ENCODE data around the gene LGALS3BP.
"Not testable (repeated sequence)": the region's sequence is repeated elsewhere in the genome, so short reads cannot be mapped to it uniquely, and the experiment has no call there.

Gene LGALS3BP

GRCh38 chr17:78946131-78946530 is 33.6 kb downstream of the LGALS3BP start:
- no peak for TF ChIP-seq CTCF (conservative IDR thresholded peaks at IDR 0.05)
- no peak overlapping the region for H3K27ac ChIP-seq

- not testable (repeated sequence) for H3K27ac ChIP-seq
Observed at GRCh38 chr17:78945455-78945854, 34.3 kb downstream of the LGALS3BP start.

GRCh38 chr17:78944956-78945355 is 34.8 kb downstream of the LGALS3BP start:
- no peak overlapping the region for H3K27ac ChIP-seq
- TF ChIP-seq CTCF (conservative IDR thresholded peaks at IDR 0.05): no peak

- no peak for TF ChIP-seq CTCF (conservative IDR thresholded peaks at IDR 0.05)
- H3K27ac ChIP-seq: no peak overlapping the region
Observed at GRCh38 chr17:78944026-78944425, 35.7 kb downstream of the LGALS3BP start.

GRCh38 chr17:78940708-78941107 is 39.0 kb downstream of the LGALS3BP start:
- H3K27ac ChIP-seq: no peak overlapping the region
- TF ChIP-seq CTCF (conservative IDR thresholded peaks at IDR 0.05): no peak

- TF ChIP-seq CTCF (conservative IDR thresholded peaks at IDR 0.05): no peak
- no peak overlapping the region for H3K27ac ChIP-seq
Observed at GRCh38 chr17:78940258-78940657, 39.5 kb downstream of the LGALS3BP start.

GRCh38 chr17:78939615-78940014 is 40.1 kb downstream of the LGALS3BP start:
- TF ChIP-seq CTCF (conservative IDR thresholded peaks at IDR 0.05): no peak
- no peak overlapping the region for H3K27ac ChIP-seq

GRCh38 chr17:78937561-78937960 is 42.2 kb downstream of the LGALS3BP start:
- no peak overlapping the region for H3K27ac ChIP-seq
- no peak for TF ChIP-seq CTCF (conservative IDR thresholded peaks at IDR 0.05)

Measured in VCaP (cell line).